Measurements from ENCODE around the gene PCED1B.
"Not testable (repeated sequence)": the region's sequence is repeated elsewhere in the genome, so short reads cannot be mapped to it uniquely, and the experiment has no call there.

Gene PCED1B

DNA sequence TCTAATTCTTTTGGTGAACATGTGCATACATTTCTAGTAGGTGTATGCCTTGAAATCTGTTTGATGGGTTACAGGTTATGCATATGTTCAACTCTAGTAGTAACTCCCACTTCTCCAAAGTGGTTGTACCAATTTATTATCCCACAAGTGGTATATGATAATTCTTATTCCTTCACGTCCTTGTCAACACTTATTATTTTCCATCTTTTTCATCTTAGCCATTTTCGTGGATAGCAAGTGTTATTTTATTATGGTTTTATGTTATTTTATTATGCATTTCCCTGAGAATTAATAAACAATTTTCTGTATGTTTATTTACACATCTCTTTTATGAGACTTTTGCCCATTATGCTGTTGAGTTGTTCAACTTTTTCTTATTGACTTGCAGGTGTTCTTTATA, 11.6 kb downstream of the PCED1B start:
- DNase-seq, result no peak

- no peak for DNase-seq
These were observed 15.4 kb downstream of the PCED1B start for GRCh38 chr12:47094804-47095203.

- DNase-seq, result no peak
These were observed 16.2 kb downstream of the PCED1B start for GRCh38 chr12:47095446-47096236.

- no peak for DNase-seq
These were observed 18.0 kb downstream of the PCED1B start for GRCh38 chr12:47097276-47097896.

DNA sequence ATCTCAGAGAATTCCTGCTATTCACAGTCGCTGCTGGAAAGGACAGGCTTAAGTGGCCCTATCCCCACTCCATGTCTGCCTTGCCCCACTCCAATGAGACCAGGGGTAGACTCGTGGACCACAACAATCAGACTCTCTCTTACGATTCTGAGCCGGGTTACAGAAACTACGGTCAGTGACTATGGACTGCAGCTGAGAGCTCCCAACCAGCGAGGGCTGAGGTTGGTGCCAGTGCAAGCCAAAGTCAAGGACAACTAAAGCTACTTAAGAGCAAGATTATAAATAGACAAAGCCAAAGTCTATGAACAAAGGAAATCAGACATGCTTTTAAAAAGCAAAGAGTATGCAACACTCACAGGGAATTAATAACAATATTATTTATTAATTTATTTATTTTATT, 18.7 kb downstream of the PCED1B start:
- no peak for DNase-seq

DNA sequence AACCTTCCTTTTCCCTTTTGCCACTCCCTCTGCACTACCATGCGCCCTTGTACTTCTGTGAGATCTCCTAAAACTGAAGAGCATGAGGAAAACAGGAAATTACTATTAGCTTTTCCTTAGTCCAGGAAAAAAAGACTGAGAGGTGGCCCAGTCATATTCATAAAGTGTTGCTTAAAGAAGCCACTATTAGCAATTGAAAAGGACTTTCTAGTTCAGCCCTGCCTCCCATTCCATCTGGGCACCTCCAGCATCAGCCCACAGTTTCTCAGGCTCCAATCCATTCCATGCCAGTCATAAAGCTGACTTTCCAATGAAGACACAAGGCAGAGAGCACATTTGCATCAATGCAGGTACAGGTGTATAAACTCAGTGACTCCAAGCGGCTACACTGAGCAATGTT, 20.2 kb downstream of the PCED1B start:
- DNase-seq, result no peak

GRCh38 chr12:47100160-47100559, 20.7 kb downstream of the PCED1B start:
- DNase-seq, result no peak

DNA sequence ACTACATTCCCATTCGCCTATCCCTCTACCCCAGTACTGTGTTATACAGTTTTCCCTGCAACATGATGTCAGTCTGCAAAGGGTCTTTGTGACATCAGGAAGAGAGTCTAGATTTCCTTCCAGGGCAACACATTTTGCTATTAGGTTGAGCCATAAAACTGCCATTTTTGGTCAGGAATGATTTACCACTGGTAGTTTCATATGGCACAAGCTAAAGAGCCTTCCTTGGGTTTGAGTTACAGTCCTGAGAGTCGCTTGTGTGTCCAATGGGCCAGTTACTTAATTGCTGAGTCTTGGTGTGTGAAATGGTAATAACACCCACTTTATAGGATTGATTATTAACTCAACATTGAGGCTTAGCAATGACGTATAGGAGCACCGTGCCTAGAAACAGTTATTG, 23.0 kb downstream of the PCED1B start:
- no peak for DNase-seq

- no peak for DNase-seq
These were observed 23.6 kb downstream of the PCED1B start for GRCh38 chr12:47102845-47103651.

DNA sequence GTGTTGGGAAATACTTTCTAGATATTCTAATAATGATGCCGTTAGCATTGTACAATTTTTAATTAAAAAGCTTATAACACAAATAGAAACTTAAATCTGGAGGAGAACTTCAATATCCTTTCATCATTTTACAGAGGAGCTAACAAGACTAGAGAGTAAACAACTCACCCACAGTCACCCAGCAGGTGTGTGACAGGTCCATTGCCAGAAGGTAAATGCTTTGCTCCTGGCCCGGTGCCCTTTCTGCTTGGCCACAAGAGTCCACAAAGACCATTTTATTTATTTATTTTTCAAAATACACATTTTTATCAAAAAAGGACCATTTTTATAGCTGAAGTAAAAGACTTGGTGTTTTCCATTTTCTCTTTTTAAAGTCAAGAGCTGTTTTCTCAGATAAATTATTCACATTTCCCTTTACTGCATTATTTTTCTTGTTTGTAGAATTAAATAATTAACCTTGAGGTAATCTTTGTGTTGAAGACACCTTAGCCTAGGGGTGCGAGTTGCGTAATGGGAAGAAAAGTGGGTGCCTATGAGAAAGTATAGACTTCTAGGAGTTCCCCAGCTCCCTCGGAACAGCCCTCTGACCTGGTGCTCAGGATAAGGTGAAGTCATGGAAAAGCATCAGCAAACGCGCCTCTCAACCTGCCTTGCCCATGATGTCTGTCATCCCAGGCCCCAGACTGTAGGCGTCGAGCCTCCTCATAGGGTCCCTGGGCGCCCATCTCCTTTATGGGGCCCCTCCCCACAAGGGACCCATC, 26.7 kb downstream of the PCED1B start:
- DNase-seq, result no peak

DNA sequence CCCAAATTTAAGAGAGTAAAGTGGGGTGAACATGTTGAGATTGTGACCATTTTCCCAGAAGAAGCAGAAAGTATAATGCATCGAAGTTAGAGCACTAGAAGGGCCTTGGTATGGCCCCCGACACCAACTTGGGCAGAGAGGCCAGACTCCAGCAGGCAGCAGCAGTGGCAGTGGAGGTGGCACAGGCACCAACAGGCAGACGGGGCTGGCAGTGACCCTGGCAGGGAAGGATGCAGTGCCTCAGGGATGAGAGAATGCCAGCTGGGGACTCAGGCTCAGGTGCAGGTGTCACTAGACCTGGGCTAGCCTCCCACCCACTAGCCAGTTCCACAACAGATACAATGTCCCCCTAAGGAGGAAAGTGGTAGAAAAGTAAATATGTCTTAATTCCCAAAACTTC, 28.0 kb downstream of the PCED1B start:
- no peak for DNase-seq

DNA sequence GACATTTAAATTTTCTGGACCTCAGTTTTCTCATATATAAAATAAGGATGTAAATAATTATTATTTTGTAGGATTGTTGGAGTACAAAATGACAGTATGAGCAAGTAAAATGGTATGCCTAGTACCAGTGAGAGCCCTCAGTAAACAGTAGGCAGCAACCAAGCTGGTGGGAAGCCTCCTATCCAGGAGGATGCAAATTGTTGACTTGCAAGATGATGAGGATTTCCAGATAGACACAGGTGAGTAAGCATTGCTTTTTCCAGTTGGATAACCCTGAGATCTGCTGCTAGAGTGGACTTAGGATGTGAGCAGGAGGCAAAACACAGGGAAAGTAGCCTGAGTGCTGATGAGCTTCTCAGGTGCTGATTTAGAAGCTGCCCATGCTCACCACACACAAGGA, 28.5 kb downstream of the PCED1B start:
- DNase-seq, result no peak

DNA sequence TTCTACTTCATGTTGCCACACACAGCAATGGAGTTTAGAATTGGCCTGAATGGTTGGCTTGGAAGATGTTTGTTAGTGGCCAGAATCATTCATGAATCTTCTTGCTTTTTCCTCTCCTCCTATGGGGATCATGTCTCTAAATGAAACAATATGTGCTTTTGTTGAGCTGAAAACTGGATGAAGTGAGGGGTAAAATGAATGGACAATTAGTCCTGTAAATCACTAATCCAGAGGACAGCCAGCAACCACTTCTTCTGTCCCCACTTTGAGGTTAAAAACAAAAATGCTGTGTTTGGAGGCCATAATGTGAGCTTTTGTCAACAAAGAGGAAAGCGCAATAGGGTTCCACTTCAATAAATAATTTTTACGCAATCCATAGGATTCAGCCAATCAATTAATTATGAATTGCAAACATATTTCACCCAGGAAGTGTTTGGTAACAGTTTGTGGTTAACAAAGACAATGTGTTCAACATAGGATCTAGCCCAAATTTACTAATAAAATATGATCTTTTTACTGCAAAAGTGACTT, 30.7 kb downstream of the PCED1B start:
- DNase-seq, result no peak

- DNase-seq, result peak; percentile 18
These were observed 31.4 kb downstream of the PCED1B start for GRCh38 chr12:47110718-47111391.

DNA sequence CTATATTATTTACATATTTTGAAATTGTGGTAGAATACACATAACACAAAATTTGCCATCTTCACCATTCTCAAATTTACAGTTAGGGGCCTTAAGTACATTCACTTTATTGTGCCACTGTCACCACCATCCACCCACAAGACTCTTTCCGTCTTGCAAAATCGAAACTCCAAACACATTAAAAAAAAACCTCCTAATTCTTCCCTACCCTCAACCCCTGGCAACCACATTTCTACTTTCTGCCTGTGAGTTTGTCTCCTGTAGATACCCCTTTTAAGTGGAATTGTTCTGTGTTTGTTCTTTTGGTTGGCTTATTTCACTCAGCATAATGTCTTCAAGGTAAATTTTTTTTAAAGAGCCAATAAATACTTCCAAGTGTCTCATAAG, 32.0 kb downstream of the PCED1B start:
- DNase-seq, result peak; percentile 72

- DNase-seq, result no peak
These were observed 32.4 kb downstream of the PCED1B start for GRCh38 chr12:47111854-47112253.

- peak; percentile 24 for DNase-seq
These were observed 33.3 kb downstream of the PCED1B start for GRCh38 chr12:47112679-47113078.

DNA sequence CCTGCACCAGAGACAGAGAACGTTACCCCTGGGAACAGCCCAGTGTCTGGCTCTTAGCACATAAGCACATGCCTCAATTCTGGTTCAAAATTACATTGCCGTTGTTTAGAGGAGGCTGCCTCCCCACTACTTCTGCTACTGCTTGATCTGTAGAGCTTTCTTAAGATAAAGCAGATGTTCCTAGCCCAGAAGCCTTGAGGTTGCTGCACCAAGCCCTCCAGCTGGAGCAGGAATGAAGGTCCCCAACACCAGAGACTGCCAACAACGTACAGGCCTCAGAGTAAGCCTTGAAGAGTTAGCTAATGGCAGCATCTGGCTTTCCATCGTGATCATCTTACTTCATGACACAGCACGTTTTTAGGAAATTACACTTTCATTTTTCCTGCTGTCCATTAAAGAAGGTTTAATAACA, 35.1 kb downstream of the PCED1B start:
- no peak for DNase-seq

DNA sequence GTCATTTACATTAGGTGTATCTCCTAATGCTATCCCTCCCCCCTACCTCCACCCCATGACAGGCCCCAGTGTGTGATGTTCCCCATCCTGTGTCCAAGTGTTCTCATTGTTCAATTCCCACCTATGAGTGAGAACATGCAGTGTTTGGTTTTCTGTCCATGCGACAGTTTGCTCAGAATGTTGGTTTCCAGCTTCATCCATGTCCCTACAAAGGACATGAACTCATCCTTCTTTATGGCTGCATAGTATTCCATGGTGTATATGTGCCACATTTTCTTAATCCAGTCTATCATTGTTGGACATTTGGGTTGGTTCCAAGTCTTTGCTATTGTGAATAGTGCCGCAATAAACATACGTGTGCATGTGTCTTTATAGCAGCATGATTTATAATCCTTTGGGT, 37.9 kb downstream of the PCED1B start:
- DNase-seq, result not testable (repeated sequence)

GRCh38 chr12:47120736-47121135, 41.3 kb downstream of the PCED1B start:
- no peak for DNase-seq

GRCh38 chr12:47121146-47121545, 41.7 kb downstream of the PCED1B start:
- peak; percentile 21 for DNase-seq

- DNase-seq, result no peak
These were observed 43.2 kb downstream of the PCED1B start for GRCh38 chr12:47122602-47123001.

Measured in activated CD4-positive, alpha-beta T cell treated with anti-CD3 and anti-CD28 coated beads, Interleukin-10, Interleukin-2, amounts not matched to agents 100 ng/mL and 50 ng/mL, durations not matched to agents 16 hours and 8 hours (primary cell).